ENCODE results near the gene NDST1.

NDST1 gene

DNA sequence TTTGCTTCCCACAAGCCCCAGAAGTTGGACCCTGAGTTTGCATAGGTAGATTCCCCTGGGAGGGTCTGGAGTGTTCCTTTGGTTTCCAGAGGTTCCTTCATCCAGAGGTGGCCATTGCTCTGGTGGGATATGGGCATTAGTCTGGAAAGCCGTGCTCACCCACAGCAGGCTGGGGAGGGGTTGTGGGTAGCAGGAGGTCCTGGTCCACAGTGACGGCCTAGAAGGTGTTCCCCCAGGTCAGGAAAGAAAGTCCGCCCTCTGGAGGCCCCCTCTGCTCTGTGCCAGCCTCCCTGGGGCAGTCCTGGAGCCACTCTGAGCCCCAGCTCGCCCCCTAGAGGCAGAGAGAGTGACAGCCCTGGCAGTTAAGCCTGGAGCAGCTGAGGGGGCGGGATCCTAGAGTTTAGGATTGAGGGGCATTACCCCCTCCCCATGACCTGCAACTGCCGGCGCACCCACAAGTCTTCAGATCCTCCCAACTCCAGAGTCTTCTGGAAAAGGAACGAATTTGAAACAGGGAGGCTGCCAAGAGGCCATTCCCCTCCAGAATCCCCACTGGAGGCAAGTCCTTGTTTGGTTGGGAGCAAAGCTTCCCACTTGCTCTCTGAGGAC, 36.8 kb downstream of the NDST1 start:
- peak; percentile 25 for DNase-seq (ENCODE audit: low read depth, low spot score)

DNA sequence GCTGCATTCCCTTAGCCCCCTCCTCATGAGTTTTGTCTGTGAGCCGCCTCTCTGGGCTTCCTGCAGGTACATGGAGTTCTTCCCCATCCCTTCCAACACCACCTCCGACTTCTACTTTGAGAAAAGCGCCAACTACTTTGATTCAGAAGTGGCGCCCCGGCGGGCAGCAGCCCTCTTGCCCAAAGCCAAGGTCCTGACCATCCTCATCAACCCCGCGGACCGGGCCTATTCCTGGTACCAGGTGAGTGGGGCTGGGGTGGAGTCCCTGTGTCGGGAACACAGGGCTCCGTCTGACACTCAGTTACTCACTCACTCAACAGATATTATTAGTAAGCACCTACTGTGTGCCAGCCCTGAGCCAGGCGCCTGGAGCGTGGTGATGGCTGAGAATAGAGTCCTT, 37.3 kb downstream of the NDST1 start:
- no peak for DNase-seq (ENCODE audit: low read depth, low spot score)

DNA sequence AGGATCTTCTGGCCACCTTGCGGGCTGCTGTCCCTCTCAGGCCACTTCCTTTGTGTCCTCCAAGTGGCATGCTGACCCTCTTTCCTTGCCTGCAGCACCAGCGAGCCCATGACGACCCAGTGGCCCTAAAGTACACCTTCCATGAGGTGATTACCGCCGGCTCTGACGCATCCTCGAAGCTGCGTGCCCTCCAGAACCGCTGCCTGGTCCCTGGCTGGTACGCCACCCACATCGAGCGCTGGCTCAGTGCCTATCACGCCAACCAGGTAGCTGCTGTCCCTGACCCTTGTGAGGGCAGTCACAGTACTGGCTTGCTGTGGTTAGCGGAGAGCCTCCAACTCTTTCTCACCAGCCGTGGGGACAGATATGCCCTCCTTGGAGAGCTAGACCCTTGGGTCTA, 40.2 kb downstream of the NDST1 start:
- DNase-seq (ENCODE audit: low read depth, low spot score) = no peak

DNA sequence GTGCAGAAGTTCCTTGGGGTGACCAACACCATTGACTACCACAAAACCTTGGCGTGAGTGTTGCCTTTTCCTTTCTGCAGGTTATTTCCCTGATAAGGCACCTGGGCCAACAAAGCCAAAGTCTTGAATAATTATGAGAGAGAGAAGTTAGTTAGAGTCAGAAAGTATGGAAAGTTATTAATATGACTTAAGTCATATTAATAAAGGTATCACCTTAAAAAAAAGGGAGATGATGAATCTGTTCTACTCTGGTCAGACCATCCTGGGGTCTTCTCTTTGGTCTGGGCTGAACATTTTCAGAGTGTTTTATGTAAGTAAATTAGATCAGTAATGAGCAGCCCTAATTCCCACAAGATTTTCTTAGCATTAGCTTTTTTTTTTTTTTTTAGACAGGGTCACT, 41.8 kb downstream of the NDST1 start:
- no peak for DNase-seq (ENCODE audit: low read depth, low spot score)

DNA sequence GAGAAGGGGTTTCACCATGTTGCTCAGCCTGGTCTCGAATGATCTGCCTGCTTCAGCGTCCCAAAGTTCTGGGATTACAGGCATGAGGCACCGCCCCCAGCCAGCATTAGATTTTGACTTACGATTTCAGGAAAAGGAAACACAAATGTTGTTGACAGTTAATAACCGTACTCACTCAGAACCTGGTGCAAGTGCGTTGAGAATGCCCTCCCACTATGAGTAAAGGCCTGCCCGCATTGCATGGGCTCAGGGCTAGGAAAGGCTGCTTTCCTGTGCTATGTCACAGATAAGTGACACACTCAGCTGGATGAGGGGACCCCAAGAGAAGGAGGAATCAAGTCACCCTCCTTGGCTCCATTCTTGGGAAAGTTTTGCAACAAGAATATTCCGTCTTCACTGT, 42.4 kb downstream of the NDST1 start:
- no peak for DNase-seq (ENCODE audit: low read depth, low spot score)

DNA sequence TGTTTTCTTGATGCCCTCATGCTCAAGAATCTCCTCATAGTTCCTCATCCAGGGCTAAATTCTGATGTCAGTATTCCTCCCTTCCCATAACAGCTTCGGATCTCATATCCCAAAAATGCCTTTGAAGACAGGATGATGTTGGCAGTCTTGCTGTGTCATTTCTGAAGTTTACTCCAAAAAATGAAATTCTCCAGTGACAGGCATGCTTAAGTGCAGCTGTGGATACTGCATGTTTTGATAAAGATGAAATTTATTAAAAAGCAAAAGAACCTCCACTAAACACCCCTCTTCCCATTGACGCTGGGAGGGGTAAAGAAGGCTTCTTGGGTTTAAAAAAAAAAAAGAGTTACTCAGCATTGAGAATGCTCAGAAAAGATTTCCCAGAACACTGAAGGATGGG, 43.1 kb downstream of the NDST1 start:
- no peak for DNase-seq (ENCODE audit: low read depth, low spot score)

DNA sequence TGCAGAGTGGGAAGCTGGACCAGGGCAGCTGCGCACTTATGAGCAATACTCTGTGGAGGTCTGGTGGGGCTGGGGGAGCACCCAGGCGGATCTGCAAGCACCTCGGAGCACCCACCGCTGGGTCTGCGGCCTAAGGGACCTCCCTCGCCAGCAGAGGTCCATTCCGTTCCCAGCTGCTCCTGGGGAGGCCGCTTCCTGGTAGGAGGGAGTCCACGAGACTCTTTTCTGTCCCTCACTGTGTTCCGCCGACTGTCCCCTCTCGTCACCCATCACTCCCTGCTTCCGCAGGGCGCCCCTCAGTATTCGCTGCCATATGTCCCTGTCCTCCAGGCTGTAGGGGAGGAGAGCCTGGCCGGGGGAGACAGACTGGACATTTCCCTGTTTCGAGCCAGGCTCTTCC, 45.5 kb downstream of the NDST1 start:
- DNase-seq (ENCODE audit: low read depth, low spot score) = no peak

DNA sequence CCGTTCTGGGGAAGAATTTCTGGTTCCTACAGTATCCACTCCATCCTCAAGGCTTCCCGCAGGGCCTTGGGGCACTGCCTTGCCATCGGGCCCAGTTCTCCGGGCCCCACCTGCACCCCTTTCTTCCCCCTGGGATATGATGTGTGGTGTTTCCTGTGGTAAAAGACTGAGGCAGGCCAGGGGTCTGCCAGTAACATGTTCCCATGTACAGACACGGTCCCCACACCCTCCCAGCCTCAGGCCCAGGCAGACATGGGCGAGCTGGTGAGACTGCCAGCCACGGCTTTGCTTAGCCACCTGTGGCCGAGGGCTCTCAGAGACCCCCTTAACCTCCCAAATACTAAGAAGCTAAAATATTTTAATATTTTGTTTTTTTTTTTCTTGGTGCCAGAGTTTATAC, 46.0 kb downstream of the NDST1 start:
- no peak for DNase-seq (ENCODE audit: low read depth, low spot score)

DNA sequence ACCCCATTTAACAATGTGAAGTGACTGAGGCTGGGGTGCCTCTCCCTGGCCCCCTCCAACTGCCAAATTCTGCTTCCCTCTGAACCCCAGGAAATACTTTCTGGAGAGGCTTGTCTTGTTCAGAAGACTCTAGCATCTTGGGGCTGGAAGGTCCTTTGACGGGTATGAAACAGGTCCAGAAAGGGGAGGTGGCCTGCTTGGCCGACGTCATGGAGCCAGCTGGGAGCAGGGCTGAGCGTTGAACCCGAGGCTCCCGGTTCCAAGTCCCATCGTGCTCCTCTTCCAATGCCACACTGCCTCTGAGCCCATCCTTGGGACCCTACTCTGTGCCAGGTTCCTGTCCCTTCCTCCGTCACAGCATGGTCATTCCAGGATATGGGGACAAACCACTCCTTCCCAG, 46.9 kb downstream of the NDST1 start:
- DNase-seq (ENCODE audit: low read depth, low spot score) = no peak

DNA sequence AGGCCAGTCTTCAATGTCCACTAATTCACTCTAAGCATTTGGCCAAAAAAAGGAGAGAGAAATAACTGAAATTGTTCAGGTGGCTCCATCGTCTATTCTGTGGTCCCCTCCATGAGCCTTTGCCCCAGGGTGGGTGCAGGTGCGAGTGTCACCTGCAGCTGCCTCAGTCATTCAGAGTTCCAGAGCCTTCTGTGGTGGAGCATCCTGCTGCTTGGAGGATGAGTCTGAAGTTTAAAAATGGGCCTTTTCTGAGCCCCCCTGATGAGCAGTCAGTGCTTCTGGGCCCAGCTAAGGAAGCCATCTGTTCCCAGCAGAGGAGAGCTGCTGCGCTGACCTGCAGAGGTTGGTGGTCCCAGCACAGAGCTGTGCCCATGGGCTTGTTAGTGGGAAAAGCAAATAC, 48.2 kb downstream of the NDST1 start:
- DNase-seq (ENCODE audit: low read depth, low spot score) = no peak

DNA sequence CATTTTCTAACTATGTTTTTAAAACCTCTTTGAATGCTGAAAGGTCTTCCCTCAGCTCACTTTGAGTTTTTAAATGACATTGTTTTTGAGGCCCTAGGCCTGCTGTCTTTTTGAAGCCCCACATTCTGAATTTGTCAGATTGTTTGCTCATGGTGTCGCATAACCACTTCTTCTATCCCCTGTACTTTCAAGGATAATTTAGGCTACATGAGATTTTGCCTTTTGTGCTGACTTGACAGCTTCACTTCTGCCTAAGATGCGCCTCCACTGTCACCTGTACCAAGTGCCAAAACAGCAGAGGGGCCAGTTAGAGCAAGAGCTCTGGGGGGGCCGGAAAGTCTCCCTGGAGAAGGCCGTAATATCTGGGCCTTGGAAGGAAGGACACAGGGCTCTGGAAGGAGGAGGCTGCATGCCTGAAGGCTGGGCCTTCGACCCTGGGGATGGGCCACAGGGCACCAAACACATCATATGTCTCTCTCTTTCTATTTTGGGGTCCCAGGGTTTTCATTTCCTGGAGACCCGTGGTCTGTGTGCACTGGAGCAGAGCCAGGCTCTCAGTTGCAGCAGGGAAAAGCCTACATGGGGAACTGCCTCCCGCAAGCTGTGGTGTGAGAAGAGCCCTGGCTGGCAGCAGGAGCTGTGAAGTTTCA, 49.1 kb downstream of the NDST1 start:
- no peak for DNase-seq (ENCODE audit: low read depth, low spot score)

DNA sequence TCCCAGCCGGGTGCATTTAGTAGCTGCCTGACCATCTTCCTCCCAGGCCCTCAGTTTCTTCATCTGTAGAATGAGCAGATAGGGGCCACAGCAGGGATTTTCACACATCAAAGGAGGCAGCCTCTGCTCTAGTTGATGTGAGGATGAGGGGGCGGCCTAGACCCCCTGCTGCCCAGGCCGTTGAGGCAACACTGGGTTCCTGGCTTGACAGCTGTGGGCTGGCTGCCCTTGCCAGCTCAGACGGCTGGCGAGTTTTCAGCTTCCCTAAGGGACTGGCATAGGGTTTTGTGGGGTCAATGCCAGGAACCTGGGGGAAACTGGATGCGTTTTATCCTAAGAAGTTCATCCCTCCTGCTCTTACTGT, 49.6 kb downstream of the NDST1 start:
- DNase-seq (ENCODE audit: low read depth, low spot score) = no peak

DNA sequence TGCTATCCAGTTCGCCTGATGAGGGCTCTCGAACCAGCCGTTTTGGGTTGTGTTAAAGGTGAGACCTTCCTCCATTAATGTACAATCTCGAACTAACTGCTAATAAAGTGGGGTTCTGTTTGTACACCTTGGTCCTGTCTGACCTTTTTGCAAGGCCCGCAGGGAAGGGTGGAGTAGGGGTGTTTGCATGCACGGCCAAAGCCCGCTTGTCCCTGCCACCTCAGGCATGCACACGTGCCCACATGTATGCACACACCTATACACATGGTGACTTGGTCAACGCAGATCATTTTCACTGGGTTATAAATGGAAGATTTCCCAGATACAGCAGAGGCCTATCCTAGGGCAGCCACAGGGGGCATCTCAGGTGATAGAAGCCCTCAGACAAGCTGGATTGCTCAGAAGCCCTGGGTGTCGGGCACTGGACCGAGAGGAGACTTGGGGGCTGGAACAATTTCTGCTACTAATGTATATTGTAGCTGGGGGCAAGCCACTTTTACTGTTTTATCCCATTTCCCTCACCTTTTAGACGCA, 50.2 kb downstream of the NDST1 start:
- no peak for DNase-seq (ENCODE audit: low read depth, low spot score)

DNA sequence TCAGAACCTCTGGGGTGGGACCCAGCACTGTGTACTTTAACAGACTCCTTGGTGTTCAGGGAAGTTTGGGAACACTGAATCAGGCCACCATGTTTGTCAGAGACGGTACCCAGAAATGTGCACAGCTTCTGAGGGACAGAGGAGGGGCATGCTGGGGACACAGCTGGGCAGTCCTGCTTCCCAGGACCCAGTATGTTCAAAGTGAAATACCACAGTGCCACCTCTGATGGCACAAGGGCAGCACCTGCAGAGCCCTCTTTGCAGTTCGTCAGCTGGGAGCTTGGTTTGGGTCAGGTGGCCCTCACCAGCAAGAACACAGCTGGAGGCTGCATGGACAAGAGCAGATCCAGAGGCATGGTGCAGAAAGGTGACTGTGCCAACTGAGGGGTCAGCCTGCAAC, 51.2 kb downstream of the NDST1 start:
- DNase-seq (ENCODE audit: low read depth, low spot score) = no peak

DNA sequence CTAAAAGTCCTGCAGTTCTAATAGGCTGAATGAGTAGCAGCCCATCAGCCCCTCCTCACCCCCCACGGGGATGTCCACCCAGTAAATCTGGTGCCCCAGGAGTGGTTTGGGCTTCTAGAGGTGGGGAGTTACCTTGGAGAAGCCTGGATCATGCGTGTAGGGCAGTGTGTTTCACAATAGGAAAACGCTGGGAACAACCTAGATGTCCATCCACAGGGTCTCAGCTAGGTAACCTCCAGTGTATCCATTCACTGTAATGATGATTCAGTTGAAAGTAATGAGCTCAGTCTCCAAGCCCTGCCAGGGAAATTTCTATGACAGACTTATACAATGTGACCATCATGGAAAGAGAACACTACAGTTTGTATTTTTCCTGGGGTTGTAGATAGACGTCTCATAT, 51.8 kb downstream of the NDST1 start:
- DNase-seq (ENCODE audit: low read depth, low spot score) = no peak

DNA sequence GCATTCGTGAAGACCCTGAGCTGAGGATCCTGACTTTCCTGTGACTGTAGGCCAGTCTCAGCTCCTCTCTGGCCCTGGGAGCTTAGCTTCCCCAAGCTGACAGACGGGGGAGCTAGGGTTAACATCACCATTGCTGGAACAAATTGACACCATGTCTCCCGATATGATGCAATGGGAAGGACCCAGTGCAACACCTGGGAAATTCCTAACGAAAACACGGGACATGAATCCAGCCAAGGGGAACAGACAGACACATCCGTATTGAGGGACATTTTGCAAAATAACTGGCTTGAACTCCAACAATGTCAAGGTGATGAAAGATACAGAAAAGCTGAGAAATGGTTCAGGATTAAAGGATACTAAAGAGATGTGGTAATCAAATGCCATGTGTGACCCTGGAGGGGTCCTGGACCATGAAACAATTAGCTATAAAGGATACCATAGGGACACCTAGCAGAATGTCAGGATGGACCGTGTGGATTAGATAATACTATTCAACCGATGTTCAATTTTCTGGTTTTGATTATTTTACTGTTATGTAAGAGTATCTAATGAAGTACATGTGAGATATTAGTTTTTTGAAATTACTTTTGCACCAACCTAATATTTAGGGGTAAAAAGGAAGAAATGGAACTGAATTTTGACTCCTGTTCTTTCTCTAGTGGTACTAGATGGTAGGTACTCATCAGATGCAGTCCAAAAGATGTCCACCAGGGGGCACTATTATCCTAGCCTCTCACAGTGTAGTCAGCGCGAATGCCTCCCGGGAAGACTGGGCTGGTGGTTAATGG, 52.7 kb downstream of the NDST1 start:
- peak; percentile 77 for DNase-seq (ENCODE audit: low read depth, low spot score)

DNA sequence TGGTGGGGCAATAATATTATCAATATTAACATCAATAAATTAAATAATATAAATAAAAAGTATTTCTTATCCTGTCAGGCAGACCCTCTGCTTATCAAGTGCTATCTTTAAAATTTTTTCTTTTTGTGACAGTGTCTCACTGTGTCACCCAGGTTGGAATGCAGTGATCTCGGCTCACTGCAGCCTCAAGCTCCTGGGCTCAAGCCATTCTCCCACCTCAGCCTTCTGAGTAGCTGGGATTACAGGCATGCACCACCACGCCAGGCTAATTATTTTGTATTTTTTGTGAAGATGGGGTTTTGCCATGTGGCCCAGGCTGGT, 53.2 kb downstream of the NDST1 start:
- no peak for DNase-seq (ENCODE audit: low read depth, low spot score)

DNA sequence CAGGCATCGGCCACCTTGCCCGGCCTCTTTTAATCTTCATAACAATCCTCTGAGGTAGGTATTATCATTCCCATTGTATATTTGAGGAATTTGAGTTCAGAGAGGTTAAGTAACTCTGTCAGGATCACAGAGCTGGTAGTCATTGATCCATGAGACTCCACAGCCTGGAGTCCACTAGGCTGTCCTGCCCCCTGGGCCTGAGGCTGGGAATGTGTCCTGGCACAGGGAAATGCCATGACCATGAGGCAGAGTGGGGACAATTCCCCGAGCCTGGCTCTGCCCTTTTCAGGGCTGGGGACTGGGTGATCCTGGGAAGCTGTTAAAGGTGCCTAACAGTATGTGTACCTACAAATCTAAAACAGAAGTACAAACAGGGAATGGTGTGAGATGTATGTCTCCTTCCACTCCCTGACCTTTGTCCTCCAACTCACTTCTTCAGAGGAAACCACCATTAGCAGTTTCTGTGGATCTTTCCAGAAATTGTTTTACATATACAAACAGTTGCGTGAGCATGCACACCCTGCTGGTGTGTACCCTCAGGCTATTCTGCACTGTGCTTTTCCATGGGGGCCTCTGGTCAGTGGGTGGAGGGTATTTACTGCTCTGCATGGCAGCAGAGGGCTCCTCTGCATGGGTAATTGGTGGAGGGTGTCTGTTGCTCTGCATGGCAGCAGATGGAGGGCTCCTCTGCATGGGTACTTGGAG, 53.8 kb downstream of the NDST1 start:
- DNase-seq (ENCODE audit: low read depth, low spot score) = no peak

DNA sequence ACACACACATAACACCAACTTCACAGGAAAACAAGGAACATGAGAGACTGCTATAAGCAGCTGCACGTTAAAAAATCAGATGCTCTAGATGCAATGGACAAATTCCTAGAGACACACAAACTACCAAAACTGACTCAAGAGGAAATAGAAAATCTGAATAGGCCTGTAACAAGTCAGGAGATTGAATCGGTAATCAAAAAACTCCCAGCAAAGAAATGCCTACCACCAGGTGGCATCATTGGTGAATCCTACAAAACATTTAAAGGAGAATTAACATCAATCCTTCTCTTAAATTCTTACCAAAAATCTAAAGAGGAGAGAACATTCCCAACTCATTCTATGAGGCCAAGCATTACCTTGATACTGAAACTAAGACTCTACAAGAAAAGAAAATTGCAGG, 54.9 kb downstream of the NDST1 start:
- no peak for DNase-seq (ENCODE audit: low read depth, low spot score)

DNA sequence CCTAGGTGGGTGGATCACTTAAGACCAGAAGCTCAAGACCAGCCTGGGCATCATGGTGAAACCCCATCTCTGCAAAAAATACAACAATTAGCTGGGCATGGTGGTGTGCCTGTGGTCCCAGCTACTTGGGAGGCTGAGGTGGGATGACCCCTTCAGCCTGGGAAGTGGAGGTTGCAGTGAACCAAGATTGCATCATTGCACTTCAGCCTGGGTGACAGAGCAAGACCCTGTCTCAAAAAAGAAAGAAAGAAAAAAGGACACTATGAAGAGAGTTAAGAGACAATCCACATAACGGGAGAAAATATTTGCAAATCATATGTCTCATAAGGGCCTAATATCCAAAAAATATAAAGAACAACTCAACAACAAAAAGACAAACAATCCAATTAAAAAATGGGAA, 57.9 kb downstream of the NDST1 start:
- no peak for DNase-seq (ENCODE audit: low read depth, low spot score)

DNA sequence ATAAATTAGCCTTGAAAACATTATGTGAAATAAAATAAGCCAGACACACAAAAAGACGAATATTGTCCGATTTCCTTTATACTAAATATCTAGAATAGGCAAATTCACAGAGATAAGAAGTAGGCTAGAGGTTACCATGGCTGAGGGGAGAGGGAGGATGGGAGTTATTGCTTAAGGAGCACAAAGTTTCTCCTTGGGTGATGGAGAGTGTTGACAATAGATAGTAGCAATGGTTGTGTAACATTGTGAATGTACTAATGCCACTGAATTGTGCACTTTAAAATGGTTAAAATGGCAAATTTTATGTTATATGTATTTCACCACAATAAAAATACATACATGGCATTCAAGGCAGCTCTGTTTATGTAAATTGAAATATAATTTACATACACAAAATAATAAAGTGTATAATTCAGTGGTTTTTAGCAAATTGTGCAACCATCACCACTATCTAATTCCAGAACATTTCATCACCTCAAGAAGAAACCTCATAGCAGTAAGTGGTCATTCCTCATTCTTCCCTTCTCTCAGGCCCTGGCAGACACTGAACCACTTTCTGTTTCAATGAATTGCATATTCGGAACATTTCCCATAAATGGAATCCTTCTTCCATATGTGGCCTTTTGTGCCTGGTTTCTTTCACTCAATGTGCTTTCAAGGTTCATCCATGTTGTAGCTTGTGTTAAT, 59.2 kb downstream of the NDST1 start:
- no peak for DNase-seq (ENCODE audit: low read depth, low spot score)

DNA sequence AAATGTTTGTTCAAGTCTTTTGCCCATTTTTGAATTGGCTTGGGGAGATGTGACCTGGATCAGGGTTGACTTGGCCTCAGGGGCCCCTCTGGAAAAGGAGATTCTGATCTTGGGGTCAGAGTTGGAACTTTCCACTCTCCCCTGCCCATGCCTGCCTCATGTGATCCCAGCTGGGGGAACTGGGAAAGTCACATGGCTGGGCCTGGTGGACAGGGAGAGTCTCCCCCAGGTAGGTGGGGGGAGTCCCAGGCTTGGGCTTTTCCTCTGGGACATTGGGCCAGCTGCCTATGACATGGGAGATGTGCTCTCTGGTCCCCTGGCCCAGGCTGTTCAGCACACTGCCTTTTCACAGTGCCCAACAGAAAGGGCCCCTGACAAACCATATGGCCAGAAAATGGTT, 60.7 kb downstream of the NDST1 start:
- no peak for DNase-seq (ENCODE audit: low read depth, low spot score)

All from activated naive CD8-positive, alpha-beta T cell treated with anti-CD3 and anti-CD28 coated beads, Interleukin-2, amount 50 U/mL, for 16 hours (primary cell).